Caco-2 (cell line): ENCODE data around the gene CLIP2. TPM values are rescaled to one million over a fixed set of nuclear protein-coding genes. Genes with fewer than 3 reads are reported as not detected.
"Not testable (repeated sequence)": the region's sequence is repeated elsewhere in the genome, so short reads cannot be mapped to it uniquely, and the experiment has no call there.

Experiments
- BruUV-seq: library from RNA; stranded (reverse); fragments of 400-500 nt; replicated peaks from 2 replicates; lab custom pipeline; 2021; lab: Mats Ljungman, UMichigan
- CTCF ChIA-PET: fragments of 300-600 bp; sonication (Branson Sonifier 250); formaldehyde crosslinking; loops from one replicate; lab custom pipeline; 2022; ENCODE audit warnings: antibody characterized with exemption; lab: Charles Lee
- POLR2A ChIA-PET: fragments of 300-600 bp; sonication (Branson Sonifier 250); formaldehyde crosslinking; loops from one replicate; lab custom pipeline; 2022; ENCODE audit warnings: antibody characterized with exemption; lab: Charles Lee
- DNase-seq, 2 experiments: peaks; one replicate each; pipeline versions ENCODE4 v3.0.0 to v3.0.0-alpha.2; 2020 to 2022
- H3K27me3 ChIP-seq: replicated peaks from 2 replicates; pipeline ENCODE4 v1.6.0; 2011; ENCODE audit warnings: low read length; ENCODE audit not compliant: control insufficient read depth, insufficient read depth
- H3K36me3 ChIP-seq: 2 replicates; pipeline ENCODE4 v1.5.1; 2011; ENCODE audit warnings: low read length; ENCODE audit not compliant: control insufficient read depth, insufficient read depth
- H3K4me1 ChIP-seq: fragments of 250-450 bp; sonication (Bioruptor Pico); 2 replicates; pipeline ENCODE4 v1.5.1; 2020; ENCODE audit warnings: mild to moderate bottlenecking
- H3K4me3 ChIP-seq: 2 replicates; pipeline ENCODE4 v1.5.1; 2011; ENCODE audit warnings: low read depth, mild to moderate bottlenecking, control low read depth, low read length
- H3K9me3 ChIP-seq: fragments of 250-450 bp; sonication (Bioruptor Pico); 2 replicates; pipeline ENCODE4 v1.5.1; 2020; ENCODE audit warnings: mild to moderate bottlenecking, moderate library complexity
- H3K27ac Mint-ChIP-seq: one replicate; pipeline ENCODE4 v1.8.0; 2022; ENCODE audit warnings: mixed read lengths; ENCODE audit not compliant: unreplicated experiment
- H3K27me3 Mint-ChIP-seq: one replicate; pipeline ENCODE4 v1.8.0; 2022; ENCODE audit warnings: mixed read lengths; ENCODE audit not compliant: insufficient read depth, unreplicated experiment
- H3K36me3 Mint-ChIP-seq: one replicate; pipeline ENCODE4 v1.8.0; 2022; ENCODE audit warnings: mild to moderate bottlenecking, mixed read lengths; ENCODE audit not compliant: insufficient read depth, unreplicated experiment
- H3K4me1 Mint-ChIP-seq: one replicate; pipeline ENCODE4 v1.8.0; 2022; ENCODE audit warnings: low read depth, mixed read lengths; ENCODE audit not compliant: unreplicated experiment
- H3K4me3 Mint-ChIP-seq: one replicate; pipeline ENCODE4 v1.8.0; 2022; ENCODE audit warnings: mild to moderate bottlenecking, moderate library complexity, mixed read lengths; ENCODE audit not compliant: unreplicated experiment
- H3K9me3 Mint-ChIP-seq: one replicate; pipeline ENCODE4 v1.8.0; 2022; ENCODE audit warnings: mixed read lengths; ENCODE audit not compliant: unreplicated experiment
- CTCF ChIP-seq, 2 experiments: fragments of 200-600 bp in 1 of 2; IDR thresholded peaks; 1 replicate in 1 of 2; 2 replicates in 1 of 2; pipeline versions ENCODE4 v1.5.1 to v1.8.0; 2011 to 2022; ENCODE audit warnings: antibody characterized with exemption in 1 of 2, control low read depth in 1 of 2, inconsistent platforms in 1 of 2, low read depth in 1 of 2, low read length in 1 of 2, mild to moderate bottlenecking in 1 of 2, moderate library complexity in 1 of 2; ENCODE audit not compliant: insufficient read depth in 1 of 2, severe bottlenecking in 1 of 2, unreplicated experiment in 1 of 2
- intact Hi-C: fragments of 100-400 bp; cut with micrococcal nuclease; formaldehyde crosslinking; loops from one replicate; pipeline ENCODE4 v1.10.0; 2022; ENCODE audit not compliant: unreplicated experiment
- total RNA-seq: library from RNA; stranded (reverse); gene quantifications from 2 replicates; pipeline ENCODE4 v1.2.3, GENCODE V29; 2022

Gene CLIP2
- total RNA-seq, 1 experiment from 2014 or later, result 19.5 TPM

- DNase-seq, result no peak
- peaks cover 21% of the 10 kb centered on the region for H3K36me3 Mint-ChIP-seq
- POLR2A ChIA-PET, result no interaction called here
- H3K27ac Mint-ChIP-seq, result no peak overlapping the region
- BruUV-seq, result no TSS peak
- intact Hi-C loops, result no loop called here
- CTCF ChIA-PET, result no interaction called here
- H3K27me3 Mint-ChIP-seq, result no peaks in the 10 kb centered on the region
- peaks cover 9% of the 10 kb centered on the region for H3K4me1 Mint-ChIP-seq
- Histone ChIP-seq H3K4me3 (no peak overlapping the region), H3K9me3 (no peaks in the 10 kb centered on the region), H3K27me3 (no peaks in the 10 kb centered on the region), H3K4me1 (peaks cover 6% of the 10 kb centered on the region; the same call in 1 of the 2 replicates), H3K36me3 (no peaks in the 10 kb centered on the region)
- H3K9me3 Mint-ChIP-seq, result no peaks in the 10 kb centered on the region
- TF ChIP-seq CTCF (IDR thresholded peaks at IDR 0.05; ENCODE audit: insufficient read depth in 1 of 2, low read depth in 1 of 2, low read length in 1 of 2, severe bottlenecking in 1 of 2, unreplicated experiment in 1 of 2), result no peak
- H3K4me3 Mint-ChIP-seq, result no peak overlapping the region
Observed at GRCh38 chr7:74376256-74377036, 87.2 kb downstream of the CLIP2 start.

- Mint-ChIP-seq H3K27me3 (no peaks in the 10 kb centered on the region), H3K4me3 (no peak overlapping the region), H3K27ac (no peak overlapping the region), H3K4me1 (peaks cover 6% of the 10 kb centered on the region), H3K9me3 (no peaks in the 10 kb centered on the region), H3K36me3 (peaks cover 17% of the 10 kb centered on the region)
- H3K4me3 ChIP-seq, result no peak overlapping the region
- DNase-seq, result no peak
- CTCF ChIA-PET, result no interaction called here
- BruUV-seq, result no TSS peak
- H3K36me3 ChIP-seq, result no peaks in the 10 kb centered on the region
- H3K27me3 ChIP-seq, result no peaks in the 10 kb centered on the region
- no peaks in the 10 kb centered on the region for H3K4me1 ChIP-seq
- no peaks in the 10 kb centered on the region for H3K9me3 ChIP-seq
- POLR2A ChIA-PET, result no interaction called here
- no peak for TF ChIP-seq CTCF (IDR thresholded peaks at IDR 0.05; ENCODE audit: insufficient read depth in 1 of 2, low read depth in 1 of 2, low read length in 1 of 2, severe bottlenecking in 1 of 2, unreplicated experiment in 1 of 2)
- intact Hi-C loops, result no loop called here
Observed at GRCh38 chr7:74379938-74380337, 90.7 kb downstream of the CLIP2 start.

GRCh38 chr7:74380720-74381119, 91.5 kb downstream of the CLIP2 start:
- Histone ChIP-seq H3K27me3 (no peaks in the 10 kb centered on the region), H3K4me3 (no peak overlapping the region), H3K4me1 (no peaks in the 10 kb centered on the region), H3K9me3 (no peaks in the 10 kb centered on the region), H3K36me3 (no peaks in the 10 kb centered on the region)
- no peaks in the 10 kb centered on the region for H3K27me3 Mint-ChIP-seq
- peaks cover 6% of the 10 kb centered on the region for H3K4me1 Mint-ChIP-seq
- no peak for DNase-seq
- no peak for TF ChIP-seq CTCF (IDR thresholded peaks at IDR 0.05; ENCODE audit: insufficient read depth in 1 of 2, low read depth in 1 of 2, low read length in 1 of 2, severe bottlenecking in 1 of 2, unreplicated experiment in 1 of 2)
- BruUV-seq, result no TSS peak
- intact Hi-C loops, result no loop called here
- H3K36me3 Mint-ChIP-seq, result peaks cover 15% of the 10 kb centered on the region
- H3K27ac Mint-ChIP-seq, result no peak overlapping the region
- ChIA-PET CTCF (interaction anchor here (0.6 to 1.3 kb wide), 2 partner anchors 9 to 174 kb away, joined by 5 read pairs; no protein-coding TSS in a partner anchor), POLR2A (no interaction called here)
- H3K9me3 Mint-ChIP-seq, result no peaks in the 10 kb centered on the region
- H3K4me3 Mint-ChIP-seq, result no peak overlapping the region

- H3K27ac Mint-ChIP-seq, H3K4me1 ChIP-seq, H3K9me3 Mint-ChIP-seq, H3K4me3 ChIP-seq, CTCF ChIA-PET, intact Hi-C loops, BruUV-seq, DNase-seq, H3K27me3 ChIP-seq, H3K36me3 ChIP-seq, POLR2A ChIA-PET, H3K27me3 Mint-ChIP-seq, H3K9me3 ChIP-seq, H3K4me1 Mint-ChIP-seq, H3K4me3 Mint-ChIP-seq: not testable (repeated sequence)
- peaks cover 20% of the 10 kb centered on the region for H3K36me3 Mint-ChIP-seq
Observed at GRCh38 chr7:74384086-74384485, 94.9 kb downstream of the CLIP2 start.

GRCh38 chr7:74384854-74385253, 95.6 kb downstream of the CLIP2 start:
- H3K9me3 ChIP-seq, intact Hi-C loops, H3K4me3 Mint-ChIP-seq, BruUV-seq, DNase-seq, H3K27me3 Mint-ChIP-seq, H3K4me1 ChIP-seq, POLR2A ChIA-PET, H3K36me3 ChIP-seq, H3K27ac Mint-ChIP-seq, H3K27me3 ChIP-seq, H3K4me3 ChIP-seq, H3K4me1 Mint-ChIP-seq, H3K9me3 Mint-ChIP-seq: not testable (repeated sequence)
- CTCF ChIA-PET, result interaction anchor here (0.7 kb wide), 1 partner anchor 16 kb away, joined by 6 read pairs; no protein-coding TSS in a partner anchor
- peaks cover 20% of the 10 kb centered on the region for H3K36me3 Mint-ChIP-seq
